Measurements from ENCODE around the gene SFXN3.

The SFXN3 gene

GRCh38 chr10:101075775-101076174 is 44.7 kb downstream of the SFXN3 start:
- peaks cover 0 to 76% of the 10 kb centered on the region in 2 donors for H3K27me3 ChIP-seq
- H3K27ac ChIP-seq: no peak overlapping the region
- no peaks in the 10 kb centered on the region for H3K9me3 ChIP-seq
- TF ChIP-seq CTCF (IDR thresholded peaks at IDR 0.05): no peak
- no peaks in the 10 kb centered on the region for H3K36me3 ChIP-seq
- intact Hi-C loops (cut with DNase I; ENCODE audit: low total_unique reads): no loop called here
- DNase-seq: no peak
- no peak overlapping the region for H3K4me3 ChIP-seq
- no peaks in the 10 kb centered on the region for H3K4me1 ChIP-seq

- Histone ChIP-seq H3K27me3 (peaks cover 0 to 79% of the 10 kb centered on the region in 2 donors), H3K27ac (no peak overlapping the region), H3K4me1 (no peaks in the 10 kb centered on the region), H3K9me3 (no peaks in the 10 kb centered on the region), H3K4me3 (no peak overlapping the region), H3K36me3 (no peaks in the 10 kb centered on the region)
- intact Hi-C loops (cut with DNase I; ENCODE audit: low total_unique reads): no loop called here
- TF ChIP-seq CTCF (IDR thresholded peaks at IDR 0.05): no peak
- no peak for DNase-seq
Measured at GRCh38 chr10:101076630-101077029, 45.6 kb downstream of the SFXN3 start.

- no peak overlapping the region for H3K4me3 ChIP-seq
- no peaks in the 10 kb centered on the region for H3K9me3 ChIP-seq
- H3K36me3 ChIP-seq: no peaks in the 10 kb centered on the region
- DNase-seq: no peak
- no peaks in the 10 kb centered on the region for H3K4me1 ChIP-seq
- TF ChIP-seq CTCF (IDR thresholded peaks at IDR 0.05): no peak
- H3K27me3 ChIP-seq: peaks cover 0 to 80% of the 10 kb centered on the region in 2 donors
- intact Hi-C loops (cut with DNase I; ENCODE audit: low total_unique reads): no loop called here
- H3K27ac ChIP-seq: no peak overlapping the region
Measured at GRCh38 chr10:101079874-101080273, 48.8 kb downstream of the SFXN3 start.

- H3K4me3 ChIP-seq: no peak overlapping the region
- H3K4me1 ChIP-seq: no peaks in the 10 kb centered on the region
- intact Hi-C loops (cut with DNase I; ENCODE audit: low total_unique reads): no loop called here
- no peak overlapping the region for H3K27ac ChIP-seq
- H3K36me3 ChIP-seq: no peaks in the 10 kb centered on the region
- TF ChIP-seq CTCF (IDR thresholded peaks at IDR 0.05): no peak
- no peak for DNase-seq
- H3K9me3 ChIP-seq: no peaks in the 10 kb centered on the region
- peaks cover 0 to 80% of the 10 kb centered on the region in 2 donors for H3K27me3 ChIP-seq
Measured at GRCh38 chr10:101080933-101081931, 50.2 kb downstream of the SFXN3 start.

GRCh38 chr10:101085846-101086245 is 54.8 kb downstream of the SFXN3 start:
- no peaks in the 10 kb centered on the region for H3K36me3 ChIP-seq
- no peak for TF ChIP-seq CTCF (IDR thresholded peaks at IDR 0.05)
- intact Hi-C loops (cut with DNase I; ENCODE audit: low total_unique reads): no loop called here
- DNase-seq: no peak
- no peak overlapping the region for H3K27ac ChIP-seq
- H3K9me3 ChIP-seq: no peaks in the 10 kb centered on the region
- H3K4me3 ChIP-seq: no peak overlapping the region
- H3K27me3 ChIP-seq: peaks cover 0 to 87% of the 10 kb centered on the region in 2 donors
- no peaks in the 10 kb centered on the region for H3K4me1 ChIP-seq

Data from tibial artery (tissue), 4 donors.